Keratinocyte (primary cell): ENCODE measurements around the gene ADCY5.

Source experiments
- EZH2 ChIP-seq: IDR thresholded peaks from one replicate; pipeline ENCODE4 v1.6.1; 2012; ENCODE audit warnings: inconsistent platforms, mild to moderate bottlenecking, low read length, moderate library complexity
- TF ChIP-seq, protein P1 (sequence below), 3 experiments: IDR thresholded peaks in 1 of 3; conservative IDR thresholded peaks in 1 of 3; optimal IDR thresholded peaks in 1 of 3; 2 replicates in 2 of 3; 3 replicates in 1 of 3; pipeline versions ENCODE3 to v1.5.1; 2011; ENCODE audit warnings: low read length in 3 of 3, mild to moderate bottlenecking in 3 of 3, moderate library complexity in 2 of 3, control low read depth in 1 of 3, inconsistent platforms in 1 of 3; ENCODE audit not compliant: insufficient read depth in 2 of 3; ENCODE audit errors: extremely low read depth in 1 of 3

DNA sequence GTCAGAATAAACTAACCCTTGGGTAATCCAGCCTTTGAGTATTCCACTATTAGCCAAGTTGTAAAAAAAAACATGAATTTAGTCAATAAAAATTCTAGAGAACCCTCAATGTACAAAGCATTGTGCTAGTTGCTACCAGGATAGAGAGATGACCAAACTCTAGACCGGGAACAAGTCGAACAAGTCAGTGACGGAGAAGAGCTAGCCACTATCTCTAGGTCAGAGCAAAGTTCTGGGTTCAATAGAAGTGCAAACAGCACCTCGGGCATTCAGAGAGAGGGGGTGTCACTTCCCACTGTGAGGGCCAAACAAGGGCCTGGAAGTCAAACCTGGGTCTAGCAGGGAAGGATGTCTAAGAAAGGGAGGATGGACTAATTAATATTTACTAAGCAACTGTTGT is 2.3 kb upstream of the ADCY5 start:
- TF ChIP-seq EZH2, result no peak
- TF ChIP-seq, protein P1, sequence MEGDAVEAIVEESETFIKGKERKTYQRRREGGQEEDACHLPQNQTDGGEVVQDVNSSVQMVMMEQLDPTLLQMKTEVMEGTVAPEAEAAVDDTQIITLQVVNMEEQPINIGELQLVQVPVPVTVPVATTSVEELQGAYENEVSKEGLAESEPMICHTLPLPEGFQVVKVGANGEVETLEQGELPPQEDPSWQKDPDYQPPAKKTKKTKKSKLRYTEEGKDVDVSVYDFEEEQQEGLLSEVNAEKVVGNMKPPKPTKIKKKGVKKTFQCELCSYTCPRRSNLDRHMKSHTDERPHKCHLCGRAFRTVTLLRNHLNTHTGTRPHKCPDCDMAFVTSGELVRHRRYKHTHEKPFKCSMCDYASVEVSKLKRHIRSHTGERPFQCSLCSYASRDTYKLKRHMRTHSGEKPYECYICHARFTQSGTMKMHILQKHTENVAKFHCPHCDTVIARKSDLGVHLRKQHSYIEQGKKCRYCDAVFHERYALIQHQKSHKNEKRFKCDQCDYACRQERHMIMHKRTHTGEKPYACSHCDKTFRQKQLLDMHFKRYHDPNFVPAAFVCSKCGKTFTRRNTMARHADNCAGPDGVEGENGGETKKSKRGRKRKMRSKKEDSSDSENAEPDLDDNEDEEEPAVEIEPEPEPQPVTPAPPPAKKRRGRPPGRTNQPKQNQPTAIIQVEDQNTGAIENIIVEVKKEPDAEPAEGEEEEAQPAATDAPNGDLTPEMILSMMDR (optimal IDR thresholded peaks at IDR 0.05 in 1 of 3, IDR thresholded peaks at IDR 0.05 in 1 of 3, conservative IDR thresholded peaks at IDR 0.05 in 1 of 3; ENCODE audit: extremely low read depth in 1 of 3, insufficient read depth in 2 of 3, low read length in 3 of 3), result no peak
